Peyer's patch (tissue), 4 donors: ENCODE data around the gene OXNAD1.

Experiments
- CTCF ChIP-seq, 6 experiments: fragments of 450-650 bp in 4 of 6; fragments of 200-600 bp in 2 of 6; sonication (generic) in 1 of 6; IDR thresholded peaks; one replicate each; pipeline ENCODE4 v1.5.1; 2017 to 2019; ENCODE audit warnings: antibody characterized with exemption in 6 of 6, mild to moderate bottlenecking in 3 of 6, moderate library complexity in 1 of 6
- POLR2A ChIP-seq, 2 donors: fragments of 450-650 bp; IDR thresholded peaks; one replicate each; pipeline ENCODE4 v1.5.1; 2017; ENCODE audit warnings: antibody characterized with exemption in 2 of 2, mild to moderate bottlenecking in 2 of 2, moderate library complexity in 2 of 2

- TF ChIP-seq CTCF (IDR thresholded peaks at IDR 0.05), result no peak
- TF ChIP-seq POLR2A (IDR thresholded peaks at IDR 0.05), result no peak
Measured at GRCh38 chr3:16311960-16312451, 47.0 kb downstream of the OXNAD1 start.
